ENCODE measurements around the gene KLHL22. TPM values are rescaled to one million over a fixed set of nuclear protein-coding genes. Genes with fewer than 3 reads are reported as not detected.

KLHL22 gene
- total RNA-seq, 4 donors from 2014 or later: 24.1 to 32.2 (median 28.4) TPM

GRCh38 chr22:20497426-20497825, 1.8 kb upstream of the KLHL22 start:
- Histone ChIP-seq H3K36me3 (peaks cover 0 to 9% of the 10 kb centered on the region in 2 donors), H3K4me1 (peaks cover 10 to 16% of the 10 kb centered on the region in 2 donors), H3K27me3 (no peaks in the 10 kb centered on the region), H3K9me3 (no peaks in the 10 kb centered on the region), H3K27ac (no peak overlapping the region), H3K4me3 (no peak overlapping the region)
- intact Hi-C loops (cut with DNase I; ENCODE audit: low total_unique reads): loop anchor here (2.0 to 10.0 kb wide), 6 partner anchors 75 to 477 kb away; partner anchors contain the start of genes CRKL, DGCR6L, DGCR8 and TANGO2
- ATAC-seq (no peak), DNase-seq (no peak)
- no peak for TF ChIP-seq POLR2A (IDR thresholded peaks at IDR 0.05)
- no peak for TF ChIP-seq CTCF (IDR thresholded peaks at IDR 0.05 in 4 of 5, conservative IDR thresholded peaks at IDR 0.05 in 1 of 5)
- in situ Hi-C loops (cut with MboI; ENCODE audit: low sequenced_read_pairs in 4 of 4): loop anchor here in 1 of 4 donors (5.0 kb wide), 1 partner anchor 80 kb away; no protein-coding TSS in a partner anchor

GRCh38 chr22:20495861-20496681, 476 bp upstream of the KLHL22 start:
- in situ Hi-C loops (cut with MboI; ENCODE audit: low sequenced_read_pairs in 4 of 4): loop anchor here in 1 of 4 donors (5.0 kb wide), 1 partner anchor 79 kb away; no protein-coding TSS in a partner anchor
- intact Hi-C loops (cut with DNase I; ENCODE audit: low total_unique reads): loop anchor here (1.0 to 10.0 kb wide), 9 partner anchors 11 to 475 kb away; partner anchors contain the start of genes CRKL, DGCR6L, DGCR8 and MED15

GRCh38 chr22:20491346-20491745, 4.2 kb downstream of the KLHL22 start:
- no peaks in the 10 kb centered on the region for H3K9me3 ChIP-seq
- no peak for ATAC-seq
- DNase-seq: no peak
- intact Hi-C loops (cut with DNase I; ENCODE audit: low total_unique reads): loop anchor here (10.0 kb wide), 2 partner anchors 167 to 203 kb away; partner anchors contain the start of gene DGCR6L
- TF ChIP-seq POLR2A (IDR thresholded peaks at IDR 0.05) (no peak), CTCF (IDR thresholded peaks at IDR 0.05 in 4 of 5, conservative IDR thresholded peaks at IDR 0.05 in 1 of 5) (no peak)
- peaks cover 10 to 11% of the 10 kb centered on the region in 2 donors for H3K4me1 ChIP-seq
- no peaks in the 10 kb centered on the region for H3K27me3 ChIP-seq
- in situ Hi-C loops (cut with MboI; ENCODE audit: low sequenced_read_pairs in 4 of 4): no loop called here
- no peaks in the 10 kb centered on the region for H3K36me3 ChIP-seq
- no peak overlapping the region for H3K27ac ChIP-seq
- no peak overlapping the region for H3K4me3 ChIP-seq

More at GRCh38 chr22:20495861-20496681, 476 bp upstream of the KLHL22 start:
- H3K4me3 ChIP-seq: peak overlapping the region; percentile 63 to 74 (median 72)
- peaks cover 10 to 16% of the 10 kb centered on the region in 2 donors for H3K4me1 ChIP-seq
- peak overlapping the region; percentile 92 to 96 (median 96) for H3K27ac ChIP-seq
- peak; percentile 88 to 89 for DNase-seq
- peaks cover 0 to 2% of the 10 kb centered on the region in 2 donors for H3K36me3 ChIP-seq
- no peaks in the 10 kb centered on the region for H3K9me3 ChIP-seq
- peak in 4 of 5 experiments; percentile 88 to 92 (median 90) for TF ChIP-seq CTCF (IDR thresholded peaks at IDR 0.05 in 4 of 5, conservative IDR thresholded peaks at IDR 0.05 in 1 of 5)
- peak; percentile 90 to 96 for TF ChIP-seq POLR2A (IDR thresholded peaks at IDR 0.05)
- H3K27me3 ChIP-seq: no peaks in the 10 kb centered on the region
- peak; percentile 84 for ATAC-seq

GRCh38 chr22:20490941-20491307, 4.7 kb downstream of the KLHL22 start:
- no peak overlapping the region for H3K27ac ChIP-seq
- DNase-seq (no peak), ATAC-seq (no peak)
- no peaks in the 10 kb centered on the region for H3K36me3 ChIP-seq
- TF ChIP-seq POLR2A (IDR thresholded peaks at IDR 0.05) (no peak), CTCF (IDR thresholded peaks at IDR 0.05 in 4 of 5, conservative IDR thresholded peaks at IDR 0.05 in 1 of 5) (no peak)
- intact Hi-C loops (cut with DNase I; ENCODE audit: low total_unique reads) (loop anchor here (10.0 kb wide), 2 partner anchors 166 to 204 kb away; partner anchors contain the start of gene DGCR6L), in situ Hi-C loops (cut with MboI; ENCODE audit: low sequenced_read_pairs in 4 of 4) (no loop called here)
- no peak overlapping the region for H3K4me3 ChIP-seq
- H3K4me1 ChIP-seq: peaks cover 10 to 12% of the 10 kb centered on the region in 2 donors
- no peaks in the 10 kb centered on the region for H3K9me3 ChIP-seq
- H3K27me3 ChIP-seq: no peaks in the 10 kb centered on the region

Measured in gastrocnemius medialis (tissue), 4 donors.